Prostate gland (tissue), 2 donors: ENCODE measurements around the gene SPARC. TPM values are rescaled to one million over a fixed set of nuclear protein-coding genes. Genes with fewer than 3 reads are reported as not detected.

Source experiments
- DNase-seq: peaks from one replicate; pipeline ENCODE4 v3.0.0-alpha.2; 2019; ENCODE audit warnings: low spot score
- H3K27ac ChIP-seq, 2 donors: fragments of 200-600 bp; sonication (generic); 2 replicates each; pipeline ENCODE4 v1.5.1; 2017 to 2019
- H3K27me3 ChIP-seq: fragments of 200-600 bp; sonication (generic); replicated peaks from 2 replicates; pipeline ENCODE4 v1.5.1; 2019; ENCODE audit not compliant: insufficient read depth
- H3K36me3 ChIP-seq, 2 donors: fragments of 200-600 bp; sonication (generic); 1 replicate in 1 of 2; 2 replicates in 1 of 2; pipeline versions ENCODE4 v1.5.1 to v1.8.1; 2017 to 2019
- H3K4me1 ChIP-seq: fragments of 200-600 bp; sonication (generic); replicated peaks from 2 replicates; pipeline ENCODE4 v1.5.1; 2019
- H3K4me3 ChIP-seq, 2 donors: fragments of 200-600 bp; sonication (generic); 2 replicates each; pipeline ENCODE4 v1.5.1; 2017 to 2019
- H3K9me3 ChIP-seq: fragments of 200-600 bp; sonication (generic); 2 replicates; pipeline ENCODE4 v1.5.1; 2017
- CTCF ChIP-seq, 4 experiments: fragments of 200-600 bp in 2 of 4; fragments of 450-650 bp in 2 of 4; sonication (generic) in 2 of 4; IDR thresholded peaks; 1 replicate in 3 of 4; 2 replicates in 1 of 4; pipeline ENCODE4 v1.5.1; 2016 to 2019; ENCODE audit warnings: antibody characterized with exemption in 4 of 4, mild to moderate bottlenecking in 2 of 4, moderate library complexity in 2 of 4
- POLR2A ChIP-seq: fragments of 450-650 bp; IDR thresholded peaks from one replicate; pipeline ENCODE4 v1.6.1; 2016; ENCODE audit warnings: antibody characterized with exemption, mild to moderate bottlenecking
- POLR2AphosphoS5 ChIP-seq: sonication (generic); formaldehyde crosslinking; IDR thresholded peaks from one replicate; pipeline ENCODE4 v1.6.1; 2017; ENCODE audit warnings: antibody characterized with exemption
- WGBS: methylation state at CpG from one replicate; pipeline ENCODE4 v1.1.5; 2018; 5-methylcytosine and 5-hydroxymethylcytosine counted together
- intact Hi-C: fragments of 100-400 bp; cut with DNase I; formaldehyde crosslinking; loops from one replicate; pipeline ENCODE4 v1.14.2; 2022
- total RNA-seq, 2 donors: library from RNA; depleted of rRNA; stranded (reverse); fragments of >200 nt; gene quantifications; one replicate each; pipeline ENCODE4 v1.1.0, GENCODE V29; 2016

The SPARC gene
- total RNA-seq, 2 donors from 2014 or later, result 101 to 2,249 TPM

GRCh38 chr5:151676314-151676712 is 10.4 kb downstream of the SPARC start:
- intact Hi-C loops, result loop anchor here (10.0 kb wide), 1 partner anchor 422 kb away; the partner anchor contains the start of gene GM2A
- H3K27me3 ChIP-seq, result no peaks in the 10 kb centered on the region
- DNase-seq, result no peak
- peak overlapping the region; percentile 52 to 77 for H3K27ac ChIP-seq
- H3K9me3 ChIP-seq, result no peaks in the 10 kb centered on the region
- peaks cover 6% of the 10 kb centered on the region for H3K4me1 ChIP-seq
- no peak overlapping the region for H3K4me3 ChIP-seq
- H3K36me3 ChIP-seq, result peaks cover 0 to 4% of the 10 kb centered on the region in 2 donors
- TF ChIP-seq POLR2AphosphoS5, result peak; percentile 3
- TF ChIP-seq POLR2A, result no peak

GRCh38 chr5:151675611-151676313 is 11.0 kb downstream of the SPARC start:
- no peaks in the 10 kb centered on the region for H3K9me3 ChIP-seq
- no peak for TF ChIP-seq POLR2A
- TF ChIP-seq CTCF (IDR thresholded peaks at IDR 0.05), result no peak
- TF ChIP-seq POLR2AphosphoS5, result no peak
- H3K27ac ChIP-seq, result peak overlapping the region; percentile 50 to 77
- DNase-seq, result no peak
- H3K36me3 ChIP-seq, result peaks cover 0 to 4% of the 10 kb centered on the region in 2 donors
- H3K27me3 ChIP-seq, result no peaks in the 10 kb centered on the region
- peaks cover 6% of the 10 kb centered on the region for H3K4me1 ChIP-seq
- intact Hi-C loops, result loop anchor here (10.0 kb wide), 1 partner anchor 421 kb away; the partner anchor contains the start of gene GM2A
- WGBS, result 32% methylated on average over 3 of the region's 3 CpGs
- H3K4me3 ChIP-seq, result no peak overlapping the region

GRCh38 chr5:151674626-151675610 is 11.8 kb downstream of the SPARC start:
- intact Hi-C loops, result loop anchor here (10.0 kb wide), 1 partner anchor 420 kb away; the partner anchor contains the start of gene GM2A
- H3K9me3 ChIP-seq, result no peaks in the 10 kb centered on the region
- H3K4me1 ChIP-seq, result peaks cover 6% of the 10 kb centered on the region
- H3K27me3 ChIP-seq, result no peaks in the 10 kb centered on the region
- H3K27ac ChIP-seq, result peak overlapping the region; percentile 50 to 77
- TF ChIP-seq CTCF (IDR thresholded peaks at IDR 0.05), result no peak
- DNase-seq, result no peak
- no peak overlapping the region for H3K4me3 ChIP-seq
- 64% methylated on average over 4 of the region's 4 CpGs for WGBS
- peaks cover 0 to 4% of the 10 kb centered on the region in 2 donors for H3K36me3 ChIP-seq

- TF ChIP-seq POLR2A, result no peak
- TF ChIP-seq CTCF (IDR thresholded peaks at IDR 0.05), result no peak
- TF ChIP-seq POLR2AphosphoS5, result no peak
- Histone ChIP-seq H3K27ac (peak overlapping the region in 1 of 2 donors; percentile 68), H3K27me3 (no peaks in the 10 kb centered on the region), H3K4me3 (no peak overlapping the region), H3K9me3 (no peaks in the 10 kb centered on the region), H3K4me1 (peaks cover 6% of the 10 kb centered on the region), H3K36me3 (peaks cover 0 to 4% of the 10 kb centered on the region in 2 donors)
- intact Hi-C loops, result loop anchor here (10.0 kb wide), 1 partner anchor 419 kb away; the partner anchor contains the start of gene GM2A
- DNase-seq, result no peak
- WGBS, result 59% methylated on average over 4 of the region's 4 CpGs
Measured at GRCh38 chr5:151673421-151673820, 13.3 kb downstream of the SPARC start.

- H3K36me3 ChIP-seq, result peaks cover 0 to 4% of the 10 kb centered on the region in 2 donors
- no peak for TF ChIP-seq CTCF (IDR thresholded peaks at IDR 0.05)
- no peak for TF ChIP-seq POLR2A
- no peak for TF ChIP-seq POLR2AphosphoS5
- H3K9me3 ChIP-seq, result no peaks in the 10 kb centered on the region
- intact Hi-C loops, result loop anchor here (10.0 kb wide), 1 partner anchor 418 kb away; the partner anchor contains the start of gene GM2A
- WGBS, result 74% methylated on average over 8 of the region's 8 CpGs
- DNase-seq, result no peak
- peaks cover 6% of the 10 kb centered on the region for H3K4me1 ChIP-seq
- no peak overlapping the region for H3K4me3 ChIP-seq
- peak overlapping the region; percentile 64 to 68 for H3K27ac ChIP-seq
- no peaks in the 10 kb centered on the region for H3K27me3 ChIP-seq
Measured at GRCh38 chr5:151672516-151672915, 14.2 kb downstream of the SPARC start.
